ENCODE results near the gene SLC25A12. TPM values are rescaled to one million over a fixed set of nuclear protein-coding genes. Genes with fewer than 3 reads are reported as not detected.

The SLC25A12 gene
- total RNA-seq, 1 donor from 2014 or later = 13.9 TPM

GRCh38 chr2:171819453-171819852, 74.6 kb downstream of the SLC25A12 start:
- DNase-seq (ENCODE audit: low spot score, unreplicated experiment) = no peak
- TF ChIP-seq, protein P1, sequence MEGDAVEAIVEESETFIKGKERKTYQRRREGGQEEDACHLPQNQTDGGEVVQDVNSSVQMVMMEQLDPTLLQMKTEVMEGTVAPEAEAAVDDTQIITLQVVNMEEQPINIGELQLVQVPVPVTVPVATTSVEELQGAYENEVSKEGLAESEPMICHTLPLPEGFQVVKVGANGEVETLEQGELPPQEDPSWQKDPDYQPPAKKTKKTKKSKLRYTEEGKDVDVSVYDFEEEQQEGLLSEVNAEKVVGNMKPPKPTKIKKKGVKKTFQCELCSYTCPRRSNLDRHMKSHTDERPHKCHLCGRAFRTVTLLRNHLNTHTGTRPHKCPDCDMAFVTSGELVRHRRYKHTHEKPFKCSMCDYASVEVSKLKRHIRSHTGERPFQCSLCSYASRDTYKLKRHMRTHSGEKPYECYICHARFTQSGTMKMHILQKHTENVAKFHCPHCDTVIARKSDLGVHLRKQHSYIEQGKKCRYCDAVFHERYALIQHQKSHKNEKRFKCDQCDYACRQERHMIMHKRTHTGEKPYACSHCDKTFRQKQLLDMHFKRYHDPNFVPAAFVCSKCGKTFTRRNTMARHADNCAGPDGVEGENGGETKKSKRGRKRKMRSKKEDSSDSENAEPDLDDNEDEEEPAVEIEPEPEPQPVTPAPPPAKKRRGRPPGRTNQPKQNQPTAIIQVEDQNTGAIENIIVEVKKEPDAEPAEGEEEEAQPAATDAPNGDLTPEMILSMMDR (IDR thresholded peaks at IDR 0.05; ENCODE audit: unreplicated experiment) = no peak
- H3K36me3 Mint-ChIP-seq (ENCODE audit: insufficient read depth) = no peaks in the 10 kb centered on the region
- H3K9me3 Mint-ChIP-seq (ENCODE audit: low read depth) = no peaks in the 10 kb centered on the region
- H3K27me3 Mint-ChIP-seq = peaks cover 6% of the 10 kb centered on the region
- H3K4me1 Mint-ChIP-seq (ENCODE audit: low read depth) = peaks cover 6% of the 10 kb centered on the region
- no peak overlapping the region for H3K4me3 Mint-ChIP-seq (ENCODE audit: low read depth)
- no peak overlapping the region for H3K27ac Mint-ChIP-seq

DNA sequence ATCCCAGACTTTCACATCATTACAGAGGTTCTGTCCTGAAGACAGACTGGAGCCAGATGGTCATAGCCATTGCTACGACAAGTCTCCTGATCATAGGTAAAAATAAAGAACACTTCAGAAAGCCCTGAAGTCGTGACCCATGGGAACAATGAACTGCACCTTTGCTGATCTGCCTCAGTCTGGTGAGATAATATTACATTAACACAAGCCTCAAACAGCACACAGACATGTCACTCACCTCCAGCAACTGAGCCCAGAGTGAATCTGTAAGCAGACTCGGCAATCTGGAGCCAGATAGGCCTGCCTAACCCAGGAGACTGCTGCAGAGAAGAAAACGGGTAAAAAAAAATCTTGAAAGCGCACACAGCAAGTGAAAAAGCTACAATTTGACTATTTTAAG, 79.2 kb downstream of the SLC25A12 start:
- Mint-ChIP-seq H3K4me3 (ENCODE audit: low read depth) (no peak overlapping the region), H3K27me3 (peaks cover 36% of the 10 kb centered on the region), H3K9me3 (ENCODE audit: low read depth) (no peaks in the 10 kb centered on the region), H3K27ac (peak overlapping the region; percentile 38), H3K36me3 (ENCODE audit: insufficient read depth) (peaks cover 2% of the 10 kb centered on the region), H3K4me1 (ENCODE audit: low read depth) (peaks cover 8% of the 10 kb centered on the region)
- TF ChIP-seq, protein P1 (IDR thresholded peaks at IDR 0.05; ENCODE audit: unreplicated experiment) = no peak
- DNase-seq (ENCODE audit: low spot score, unreplicated experiment) = no peak

- peaks cover 8% of the 10 kb centered on the region for H3K4me1 Mint-ChIP-seq (ENCODE audit: low read depth)
- TF ChIP-seq, protein P1 (IDR thresholded peaks at IDR 0.05; ENCODE audit: unreplicated experiment) = no peak
- DNase-seq (ENCODE audit: low spot score, unreplicated experiment) = no peak
- H3K9me3 Mint-ChIP-seq (ENCODE audit: low read depth) = no peaks in the 10 kb centered on the region
- H3K36me3 Mint-ChIP-seq (ENCODE audit: insufficient read depth) = peaks cover 3% of the 10 kb centered on the region
- no peak overlapping the region for H3K4me3 Mint-ChIP-seq (ENCODE audit: low read depth)
- H3K27ac Mint-ChIP-seq = no peak overlapping the region
- peaks cover 36% of the 10 kb centered on the region for H3K27me3 Mint-ChIP-seq
These were observed 79.9 kb downstream of the SLC25A12 start for GRCh38 chr2:171814174-171814573.

- no peak overlapping the region for H3K4me3 Mint-ChIP-seq (ENCODE audit: low read depth)
- H3K4me1 Mint-ChIP-seq (ENCODE audit: low read depth) = peaks cover 8% of the 10 kb centered on the region
- no peak for DNase-seq (ENCODE audit: low spot score, unreplicated experiment)
- H3K27ac Mint-ChIP-seq = no peak overlapping the region
- H3K9me3 Mint-ChIP-seq (ENCODE audit: low read depth) = no peaks in the 10 kb centered on the region
- peaks cover 36% of the 10 kb centered on the region for H3K27me3 Mint-ChIP-seq
- TF ChIP-seq, protein P1 (IDR thresholded peaks at IDR 0.05; ENCODE audit: unreplicated experiment) = no peak
- H3K36me3 Mint-ChIP-seq (ENCODE audit: insufficient read depth) = peaks cover 3% of the 10 kb centered on the region
These were observed 80.3 kb downstream of the SLC25A12 start for GRCh38 chr2:171813729-171814128.

- no peak for DNase-seq (ENCODE audit: low spot score, unreplicated experiment)
- H3K36me3 Mint-ChIP-seq (ENCODE audit: insufficient read depth) = peaks cover 3% of the 10 kb centered on the region
- H3K27me3 Mint-ChIP-seq = peaks cover 36% of the 10 kb centered on the region
- H3K9me3 Mint-ChIP-seq (ENCODE audit: low read depth) = no peaks in the 10 kb centered on the region
- H3K27ac Mint-ChIP-seq = no peak overlapping the region
- peaks cover 8% of the 10 kb centered on the region for H3K4me1 Mint-ChIP-seq (ENCODE audit: low read depth)
- TF ChIP-seq, protein P1 (IDR thresholded peaks at IDR 0.05; ENCODE audit: unreplicated experiment) = no peak
- no peak overlapping the region for H3K4me3 Mint-ChIP-seq (ENCODE audit: low read depth)
These were observed 80.9 kb downstream of the SLC25A12 start for GRCh38 chr2:171813126-171813525.

Data from progenitor cell of endocrine pancreas (in vitro differentiated cells).